WERI-Rb-1 (cell line): ENCODE measurements around the gene KLHL17.

Source experiments
- DNase-seq: peaks from one replicate; pipeline ENCODE4 v3.0.0-alpha.2; 2020
- H3K27ac ChIP-seq: fragments of 250-450 bp; sonication (Bioruptor Pico); 2 replicates; pipeline ENCODE4 v1.5.1; 2020; ENCODE audit warnings: mild to moderate bottlenecking, moderate library complexity
- H3K27me3 ChIP-seq: fragments of 250-450 bp; sonication (Bioruptor Pico); 2 replicates; pipeline ENCODE4 v1.5.1; 2021; ENCODE audit warnings: mild to moderate bottlenecking, low read depth, moderate library complexity; ENCODE audit not compliant: insufficient read depth, severe bottlenecking
- H3K36me3 ChIP-seq: fragments of 250-450 bp; sonication (Bioruptor Pico); 2 replicates; pipeline ENCODE4 v1.5.1; 2020; ENCODE audit warnings: mild to moderate bottlenecking, moderate library complexity
- H3K4me3 ChIP-seq: 2 replicates; pipeline ENCODE4 v1.5.1; 2011; ENCODE audit warnings: low read depth, mild to moderate bottlenecking, control low read depth, low read length
- H3K9me3 ChIP-seq: fragments of 250-450 bp; sonication (Bioruptor Pico); 2 replicates; pipeline ENCODE4 v1.5.1; 2021; ENCODE audit warnings: mild to moderate bottlenecking, moderate library complexity; ENCODE audit not compliant: severe bottlenecking
- CTCF ChIP-seq: IDR thresholded peaks from 2 replicates; pipeline ENCODE4 v1.5.1; 2011; ENCODE audit warnings: low read depth, mild to moderate bottlenecking, control low read depth, inconsistent platforms, low read length

The KLHL17 gene

GRCh38 chr1:967466-968343 lies 7.3 kb downstream of the KLHL17 start:
- Histone ChIP-seq H3K36me3 (peaks cover 22% of the 10 kb centered on the region), H3K27ac (no peak overlapping the region), H3K4me3 (no peak overlapping the region), H3K27me3 (no peaks in the 10 kb centered on the region), H3K9me3 (no peaks in the 10 kb centered on the region)
- no peak for TF ChIP-seq CTCF
- DNase-seq: no peak

GRCh38 chr1:969260-969855 lies 9.0 kb downstream of the KLHL17 start:
- H3K36me3 ChIP-seq: peaks cover 7% of the 10 kb centered on the region
- no peak overlapping the region for H3K4me3 ChIP-seq
- H3K9me3 ChIP-seq: no peaks in the 10 kb centered on the region
- H3K27me3 ChIP-seq: no peaks in the 10 kb centered on the region
- no peak overlapping the region for H3K27ac ChIP-seq
- no peak for TF ChIP-seq CTCF
- no peak for DNase-seq

- H3K36me3 ChIP-seq: peaks cover under 1% of the 10 kb centered on the region; the same call in 1 of the 2 replicates
- DNase-seq: no peak
- no peak overlapping the region for H3K4me3 ChIP-seq
- no peaks in the 10 kb centered on the region for H3K27me3 ChIP-seq
- H3K9me3 ChIP-seq: no peaks in the 10 kb centered on the region
- no peak overlapping the region for H3K27ac ChIP-seq
- TF ChIP-seq CTCF: no peak
These were observed 10.0 kb downstream of the KLHL17 start for GRCh38 chr1:970242-970972.

- Histone ChIP-seq H3K9me3 (no peaks in the 10 kb centered on the region), H3K27ac (no peak overlapping the region), H3K4me3 (no peak overlapping the region), H3K36me3 (no peaks in the 10 kb centered on the region), H3K27me3 (no peaks in the 10 kb centered on the region)
- no peak for TF ChIP-seq CTCF
- DNase-seq: no peak
These were observed 10.8 kb downstream of the KLHL17 start for GRCh38 chr1:970973-971730.

- H3K4me3 ChIP-seq: no peak overlapping the region
- DNase-seq: no peak
- no peaks in the 10 kb centered on the region for H3K36me3 ChIP-seq
- TF ChIP-seq CTCF: no peak
- no peaks in the 10 kb centered on the region for H3K27me3 ChIP-seq
- no peak overlapping the region for H3K27ac ChIP-seq
- H3K9me3 ChIP-seq: no peaks in the 10 kb centered on the region
These were observed 11.5 kb downstream of the KLHL17 start for GRCh38 chr1:971751-972506.
